ENCODE measurements around the gene ATP2B3.

ATP2B3 gene

GRCh38 chrX:153517946-153518834 is 748 bp downstream of the ATP2B3 start:
- DNase-seq (ENCODE audit: extremely low read depth, low read depth): no peak
- TF ChIP-seq CTCF (IDR thresholded peaks at IDR 0.05; ENCODE audit: low read depth, low read length): no peak

- no peak for DNase-seq (ENCODE audit: extremely low read depth, low read depth)
- no peak for TF ChIP-seq CTCF (IDR thresholded peaks at IDR 0.05; ENCODE audit: low read depth, low read length)
These were observed 2.3 kb downstream of the ATP2B3 start for GRCh38 chrX:153519569-153520286.

- DNase-seq (ENCODE audit: extremely low read depth, low read depth): no peak
- no peak for TF ChIP-seq CTCF (IDR thresholded peaks at IDR 0.05; ENCODE audit: low read depth, low read length)
These were observed 3.0 kb downstream of the ATP2B3 start for GRCh38 chrX:153520287-153520917.

- no peak for DNase-seq (ENCODE audit: extremely low read depth, low read depth)
- no peak for TF ChIP-seq CTCF (IDR thresholded peaks at IDR 0.05; ENCODE audit: low read depth, low read length)
These were observed 3.6 kb downstream of the ATP2B3 start for GRCh38 chrX:153521034-153521433.

- no peak for DNase-seq (ENCODE audit: extremely low read depth, low read depth)
- TF ChIP-seq CTCF (IDR thresholded peaks at IDR 0.05; ENCODE audit: low read depth, low read length): no peak
These were observed 4.8 kb downstream of the ATP2B3 start for GRCh38 chrX:153522259-153522658.

GRCh38 chrX:153523269-153523668 is 5.8 kb downstream of the ATP2B3 start:
- no peak for TF ChIP-seq CTCF (IDR thresholded peaks at IDR 0.05; ENCODE audit: low read depth, low read length)
- DNase-seq (ENCODE audit: extremely low read depth, low read depth): no peak

- no peak for DNase-seq (ENCODE audit: extremely low read depth, low read depth)
- no peak for TF ChIP-seq CTCF (IDR thresholded peaks at IDR 0.05; ENCODE audit: low read depth, low read length)
These were observed 6.8 kb downstream of the ATP2B3 start for GRCh38 chrX:153524234-153524633.

Measured in AG09319 (cell line).